ENCODE data around the gene ANO2.

ANO2 gene

GRCh38 chr12:5908251-5908650 is 36.8 kb downstream of the ANO2 start:
- Histone ChIP-seq H3K27ac (no peak overlapping the region), H3K4me3 (no peak overlapping the region), H3K9me3 (no peaks in the 10 kb centered on the region), H3K27me3 (peaks cover 0 to 27% of the 10 kb centered on the region in 2 donors), H3K36me3 (no peaks in the 10 kb centered on the region), H3K4me1 (no peaks in the 10 kb centered on the region)
- no peak for TF ChIP-seq CTCF (IDR thresholded peaks at IDR 0.05)
- intact Hi-C loops (cut with DNase I; ENCODE audit: low total_unique reads), result no loop called here
- DNase-seq, result no peak

GRCh38 chr12:5907807-5908206 is 37.3 kb downstream of the ANO2 start:
- H3K9me3 ChIP-seq, result no peaks in the 10 kb centered on the region
- no peak overlapping the region for H3K27ac ChIP-seq
- H3K27me3 ChIP-seq, result peaks cover 0 to 29% of the 10 kb centered on the region in 2 donors
- H3K36me3 ChIP-seq, result no peaks in the 10 kb centered on the region
- no peak overlapping the region for H3K4me3 ChIP-seq
- no peak for TF ChIP-seq CTCF (IDR thresholded peaks at IDR 0.05)
- no peaks in the 10 kb centered on the region for H3K4me1 ChIP-seq
- intact Hi-C loops (cut with DNase I; ENCODE audit: low total_unique reads), result no loop called here
- DNase-seq, result no peak

- Histone ChIP-seq H3K4me3 (no peak overlapping the region), H3K9me3 (no peaks in the 10 kb centered on the region), H3K36me3 (no peaks in the 10 kb centered on the region), H3K27me3 (peaks cover 0 to 22% of the 10 kb centered on the region in 2 donors), H3K4me1 (no peaks in the 10 kb centered on the region), H3K27ac (no peak overlapping the region)
- TF ChIP-seq CTCF (IDR thresholded peaks at IDR 0.05), result no peak
- no peak for DNase-seq
- intact Hi-C loops (cut with DNase I; ENCODE audit: low total_unique reads), result no loop called here
These were observed 39.3 kb downstream of the ANO2 start for GRCh38 chr12:5905757-5906156.

GRCh38 chr12:5904969-5905368 is 40.1 kb downstream of the ANO2 start:
- DNase-seq, result peak in 1 of 2 donors; percentile 55
- Histone ChIP-seq H3K27ac (no peak overlapping the region), H3K9me3 (no peaks in the 10 kb centered on the region), H3K27me3 (peaks cover 0 to 27% of the 10 kb centered on the region in 2 donors), H3K36me3 (no peaks in the 10 kb centered on the region), H3K4me3 (no peak overlapping the region), H3K4me1 (no peaks in the 10 kb centered on the region)
- TF ChIP-seq CTCF (IDR thresholded peaks at IDR 0.05), result no peak
- intact Hi-C loops (cut with DNase I; ENCODE audit: low total_unique reads), result no loop called here

GRCh38 chr12:5904441-5904840 is 40.6 kb downstream of the ANO2 start:
- no peak for TF ChIP-seq CTCF (IDR thresholded peaks at IDR 0.05)

GRCh38 chr12:5902736-5903135 is 42.3 kb downstream of the ANO2 start:
- intact Hi-C loops (cut with DNase I; ENCODE audit: low total_unique reads), result no loop called here
- H3K4me3 ChIP-seq, result no peak overlapping the region
- no peaks in the 10 kb centered on the region for H3K36me3 ChIP-seq
- no peak overlapping the region for H3K27ac ChIP-seq
- no peaks in the 10 kb centered on the region for H3K4me1 ChIP-seq
- no peak for TF ChIP-seq CTCF (IDR thresholded peaks at IDR 0.05)
- H3K9me3 ChIP-seq, result no peaks in the 10 kb centered on the region
- H3K27me3 ChIP-seq, result peaks cover 0 to 31% of the 10 kb centered on the region in 2 donors
- DNase-seq, result no peak

More at GRCh38 chr12:5904441-5904840, 40.6 kb downstream of the ANO2 start:
- Histone ChIP-seq H3K27me3 (peaks cover 0 to 30% of the 10 kb centered on the region in 2 donors), H3K4me1 (no peaks in the 10 kb centered on the region), H3K9me3 (no peaks in the 10 kb centered on the region), H3K27ac (no peak overlapping the region), H3K36me3 (no peaks in the 10 kb centered on the region), H3K4me3 (no peak overlapping the region)
- intact Hi-C loops (cut with DNase I; ENCODE audit: low total_unique reads), result no loop called here
- peak in 1 of 2 donors; percentile 55 for DNase-seq
